ENCODE measurements around the gene YIPF7. TPM values are rescaled to one million over a fixed set of nuclear protein-coding genes. Genes with fewer than 3 reads are reported as not detected.

Gene YIPF7
- total RNA-seq: not detected in 2 replicates

- DNase-seq (ENCODE audit: low read depth): no peak
Observed at GRCh38 chr4:44651425-44651824, at the start of gene YIPF7. TSS of gene YIPF7 (minus strand) at chr4:44651625. CDS start at chr4:44650100, 1,525 bp downstream.

- no peak for DNase-seq (ENCODE audit: low read depth)
Observed at GRCh38 chr4:44701037-44701436, 49.6 kb upstream of the YIPF7 start.

- no peak for DNase-seq (ENCODE audit: low read depth)
Observed at GRCh38 chr4:44700427-44700826, 49.0 kb upstream of the YIPF7 start.

GRCh38 chr4:44684648-44685047 is 33.2 kb upstream of the YIPF7 start:
- no peak for DNase-seq (ENCODE audit: low read depth)

- DNase-seq (ENCODE audit: low read depth): no peak
Observed at GRCh38 chr4:44679060-44679459, 27.6 kb upstream of the YIPF7 start.

- peak; percentile 82 for DNase-seq (ENCODE audit: low read depth)
Observed at GRCh38 chr4:44678094-44679041, 26.9 kb upstream of the YIPF7 start, which contains the start of gene GUF1. TSS of gene GUF1 (plus strand) at chr4:44678420. CDS start at chr4:44678623, 203 bp downstream.

GRCh38 chr4:44675366-44675765 is 23.9 kb upstream of the YIPF7 start:
- no peak for DNase-seq (ENCODE audit: low read depth)

GRCh38 chr4:44674471-44674870 is 23.0 kb upstream of the YIPF7 start:
- no peak for DNase-seq (ENCODE audit: low read depth)

GRCh38 chr4:44671636-44672035 is 20.2 kb upstream of the YIPF7 start:
- DNase-seq (ENCODE audit: low read depth): no peak

GRCh38 chr4:44670506-44671199 is 19.2 kb upstream of the YIPF7 start:
- no peak for DNase-seq (ENCODE audit: low read depth)

- no peak for DNase-seq (ENCODE audit: low read depth)
Observed at GRCh38 chr4:44668526-44668925, 17.1 kb upstream of the YIPF7 start.

- DNase-seq (ENCODE audit: low read depth): no peak
Observed at GRCh38 chr4:44663539-44664263, 12.3 kb upstream of the YIPF7 start.

- no peak for DNase-seq (ENCODE audit: low read depth)
Observed at GRCh38 chr4:44662623-44663005, 11.2 kb upstream of the YIPF7 start.

- DNase-seq (ENCODE audit: low read depth): peak; percentile 7
Observed at GRCh38 chr4:44661940-44662622, 10.7 kb upstream of the YIPF7 start.

- DNase-seq (ENCODE audit: low read depth): no peak
Observed at GRCh38 chr4:44660396-44660795, 9.0 kb upstream of the YIPF7 start.

- no peak for DNase-seq (ENCODE audit: low read depth)
Observed at GRCh38 chr4:44652002-44652401, 577 bp upstream of the YIPF7 start.

GRCh38 chr4:44646151-44646550 is 5.3 kb downstream of the YIPF7 start:
- no peak for DNase-seq (ENCODE audit: low read depth)

GRCh38 chr4:44638091-44638490 is 13.3 kb downstream of the YIPF7 start:
- DNase-seq (ENCODE audit: low read depth): no peak

- DNase-seq (ENCODE audit: low read depth): no peak
Observed at GRCh38 chr4:44632733-44633132, 18.7 kb downstream of the YIPF7 start.

- no peak for DNase-seq (ENCODE audit: low read depth)
Observed at GRCh38 chr4:44632089-44632488, 19.3 kb downstream of the YIPF7 start.

GRCh38 chr4:44629280-44629866 is 22.1 kb downstream of the YIPF7 start:
- peak; percentile 49 for DNase-seq (ENCODE audit: low read depth)
